Colonic mucosa (tissue), 4 donors: Measurements from ENCODE around the gene ARVCF. TPM values are rescaled to one million over a fixed set of nuclear protein-coding genes. Genes with fewer than 3 reads are reported as not detected.

Experiments used
- DNase-seq: peaks from one replicate; pipeline ENCODE4 v3.0.0-alpha.2; 2020
- H3K27ac ChIP-seq: fragments of 200-600 bp; one replicate; pipeline ENCODE4 v1.8.0; 2021
- H3K27me3 ChIP-seq: fragments of 200-600 bp; one replicate; pipeline ENCODE4 v1.8.0; 2021
- H3K36me3 ChIP-seq: fragments of 200-600 bp; one replicate; pipeline ENCODE4 v1.8.0; 2021
- H3K4me1 ChIP-seq: fragments of 200-600 bp; one replicate; pipeline ENCODE4 v1.8.0; 2021; ENCODE audit warnings: mild to moderate bottlenecking
- H3K4me3 ChIP-seq: fragments of 200-600 bp; one replicate; pipeline ENCODE4 v1.8.0; 2021
- H3K9ac ChIP-seq, 2 donors: one replicate each; pipeline ENCODE4 v1.7.0; 2013; ENCODE audit warnings: control low read depth in 2 of 2, low read depth in 2 of 2, low read length in 2 of 2
- H3K9me3 ChIP-seq: fragments of 200-600 bp; one replicate; pipeline ENCODE4 v1.8.0; 2021
- intact Hi-C: fragments of 100-400 bp; cut with DNase I; formaldehyde crosslinking; loops from one replicate; pipeline ENCODE4 v1.14.1; 2022
- total RNA-seq, 2 donors: library from RNA; stranded (reverse); fragmentation: NEBNext Ultra II Directional in 1 of 2; extraction: Animal tissue kit (Norgen Biotek cat#: 25700) in 1 of 2; gene quantifications; one replicate each; pipeline ENCODE4 v1.2.1, GENCODE V29; 2021
- TF ChIP-seq, protein P1 (sequence below): fragments of 200-600 bp; IDR thresholded peaks from one replicate; pipeline ENCODE4 v1.8.0; 2022; ENCODE audit warnings: antibody characterized with exemption, mild to moderate bottlenecking
- donor health status: healthy.
- donor health status: DM: no; HTN: no; CAD: no.
- donor health status: DM: no; HTN: no; CAD: no.

The ARVCF gene
- total RNA-seq, 2 donors from 2014 or later = 11.7 to 18.5 TPM

DNA sequence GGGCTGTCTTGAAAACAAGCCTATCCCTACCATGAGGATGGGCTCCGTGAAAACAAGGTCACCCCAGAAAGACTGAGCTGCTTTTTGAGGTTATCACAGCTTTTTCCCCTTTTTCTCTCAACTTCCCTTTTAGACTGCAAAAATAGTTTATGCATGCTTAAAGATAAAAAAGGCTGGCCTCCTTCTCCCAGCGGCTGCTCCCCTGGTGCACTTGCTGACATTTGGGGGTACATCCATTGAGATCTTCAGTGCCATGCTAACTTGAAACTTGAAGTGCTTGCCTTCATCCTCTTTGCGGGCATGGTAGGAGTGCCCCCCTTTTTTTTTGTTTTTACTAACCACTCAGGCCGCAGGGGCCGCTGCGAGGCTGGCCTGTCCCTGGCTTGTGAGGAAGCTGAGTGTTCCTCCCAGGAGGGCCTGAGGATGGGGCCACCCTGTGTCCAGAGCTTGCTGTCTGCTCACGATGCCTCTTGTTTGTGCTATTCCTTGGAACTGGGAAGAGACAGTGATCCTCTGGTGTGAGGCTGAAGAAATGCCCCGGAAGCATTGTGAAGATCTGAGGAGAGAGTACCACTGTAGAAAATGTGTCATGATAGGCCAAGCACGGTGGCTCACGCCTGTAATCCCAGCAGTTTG is 6.5 kb upstream of the ARVCF start:
- H3K4me1 ChIP-seq = peaks cover 5% of the 10 kb centered on the region
- no peaks in the 10 kb centered on the region for H3K9me3 ChIP-seq
- TF ChIP-seq, protein P1, sequence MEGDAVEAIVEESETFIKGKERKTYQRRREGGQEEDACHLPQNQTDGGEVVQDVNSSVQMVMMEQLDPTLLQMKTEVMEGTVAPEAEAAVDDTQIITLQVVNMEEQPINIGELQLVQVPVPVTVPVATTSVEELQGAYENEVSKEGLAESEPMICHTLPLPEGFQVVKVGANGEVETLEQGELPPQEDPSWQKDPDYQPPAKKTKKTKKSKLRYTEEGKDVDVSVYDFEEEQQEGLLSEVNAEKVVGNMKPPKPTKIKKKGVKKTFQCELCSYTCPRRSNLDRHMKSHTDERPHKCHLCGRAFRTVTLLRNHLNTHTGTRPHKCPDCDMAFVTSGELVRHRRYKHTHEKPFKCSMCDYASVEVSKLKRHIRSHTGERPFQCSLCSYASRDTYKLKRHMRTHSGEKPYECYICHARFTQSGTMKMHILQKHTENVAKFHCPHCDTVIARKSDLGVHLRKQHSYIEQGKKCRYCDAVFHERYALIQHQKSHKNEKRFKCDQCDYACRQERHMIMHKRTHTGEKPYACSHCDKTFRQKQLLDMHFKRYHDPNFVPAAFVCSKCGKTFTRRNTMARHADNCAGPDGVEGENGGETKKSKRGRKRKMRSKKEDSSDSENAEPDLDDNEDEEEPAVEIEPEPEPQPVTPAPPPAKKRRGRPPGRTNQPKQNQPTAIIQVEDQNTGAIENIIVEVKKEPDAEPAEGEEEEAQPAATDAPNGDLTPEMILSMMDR = no peak
- H3K36me3 ChIP-seq = no peaks in the 10 kb centered on the region
- intact Hi-C loops = no loop called here
- H3K9ac ChIP-seq = no peak overlapping the region
- H3K27me3 ChIP-seq = no peaks in the 10 kb centered on the region
- no peak overlapping the region for H3K4me3 ChIP-seq
- no peak overlapping the region for H3K27ac ChIP-seq
- DNase-seq = no peak

DNA sequence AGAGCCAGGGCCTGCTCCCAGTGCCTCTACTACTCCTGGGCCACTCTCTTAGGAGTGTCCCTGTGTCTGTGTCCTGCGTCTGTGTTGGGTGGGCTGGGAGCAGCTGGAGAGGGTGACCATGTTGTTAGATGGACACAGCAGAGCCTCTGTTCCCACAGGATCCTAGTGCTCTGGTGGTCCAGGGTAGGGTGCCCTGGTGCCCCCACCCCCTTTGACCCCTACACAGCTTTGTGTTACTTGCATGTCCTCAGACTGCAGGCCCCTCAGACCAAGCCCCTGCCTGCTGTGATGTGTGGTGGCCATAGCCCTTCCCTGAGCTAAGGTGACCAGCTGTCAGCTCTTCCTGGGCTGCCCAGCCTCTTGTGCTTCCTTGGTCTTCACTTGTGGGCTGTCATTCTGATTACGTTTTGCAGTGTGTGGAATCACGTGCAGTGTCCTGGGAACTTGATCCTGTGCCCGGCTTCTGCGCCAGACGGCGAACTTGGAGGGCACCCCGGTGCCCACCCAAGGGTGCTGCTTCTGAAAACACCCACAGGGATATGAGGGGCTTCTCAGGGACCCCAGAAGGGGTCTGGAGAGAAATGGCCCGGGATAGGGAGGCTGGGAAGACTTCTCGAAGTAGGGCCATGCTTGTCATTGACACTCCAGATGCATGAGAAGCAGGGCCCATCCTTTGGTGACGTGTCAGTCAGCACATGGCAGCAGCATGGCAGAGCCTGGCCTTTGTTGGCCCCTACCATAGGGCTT is 5.8 kb upstream of the ARVCF start:
- H3K4me3 ChIP-seq = no peak overlapping the region

DNA sequence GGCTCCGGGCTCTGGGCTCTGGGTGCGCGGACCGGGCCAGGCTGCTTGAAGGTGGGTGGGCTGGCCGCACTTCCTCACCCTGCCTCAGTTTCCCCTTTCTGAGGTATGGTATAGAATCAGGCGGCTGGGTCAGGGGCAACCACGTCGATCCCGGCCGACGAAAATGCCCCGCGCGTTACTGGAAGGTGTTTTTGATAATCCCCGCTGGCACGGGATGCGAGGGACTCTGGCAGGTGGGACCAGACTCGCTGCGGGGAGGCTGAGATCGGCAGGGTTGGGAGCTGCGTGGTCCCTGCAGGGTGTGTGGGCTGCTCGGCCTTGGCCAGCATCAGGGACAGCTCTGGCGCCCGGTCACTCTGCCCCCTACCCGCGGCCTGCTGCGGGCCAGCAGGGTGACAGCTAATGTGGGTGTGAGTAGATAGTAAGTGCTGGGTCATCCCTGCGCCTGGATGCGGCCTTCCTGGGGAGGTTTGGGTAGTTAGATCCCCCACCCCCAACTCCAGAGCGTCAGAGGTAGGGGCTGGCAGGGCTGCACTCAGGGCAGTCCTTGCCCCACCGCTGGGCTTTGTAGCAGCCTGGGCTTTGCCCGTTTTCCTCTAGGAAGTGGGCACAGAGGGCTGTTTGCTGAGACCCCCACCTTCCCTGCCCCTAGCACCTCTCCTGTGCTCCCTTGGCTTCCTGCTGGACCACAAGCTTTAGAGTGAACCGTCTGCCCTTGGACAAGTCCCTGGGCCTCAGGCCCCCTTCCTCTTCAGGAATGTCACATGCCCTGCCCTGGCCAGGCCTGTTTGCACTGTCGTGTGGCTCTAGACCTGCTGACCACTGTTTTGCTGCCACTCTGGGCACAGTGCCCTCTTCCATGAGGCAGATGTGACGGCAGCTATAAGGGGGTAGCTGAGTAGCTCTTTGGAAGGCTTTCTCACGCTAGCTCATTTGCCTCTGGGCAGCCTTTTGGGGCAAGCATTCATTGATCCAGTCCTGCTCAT is 4.9 kb upstream of the ARVCF start:
- Histone ChIP-seq H3K27ac (peak overlapping the region; percentile 50), H3K4me3 (peak overlapping the region; percentile 99), H3K4me1 (peaks cover 5% of the 10 kb centered on the region), H3K36me3 (no peaks in the 10 kb centered on the region), H3K9me3 (no peaks in the 10 kb centered on the region), H3K27me3 (no peaks in the 10 kb centered on the region), H3K9ac (peak overlapping the region; percentile 95 to 97)
- TF ChIP-seq, protein P1 = no peak
- intact Hi-C loops = no loop called here
- DNase-seq = peak; percentile 47

More for the DNA sequence above, 5.8 kb upstream of the ARVCF start:
- intact Hi-C loops = no loop called here
- TF ChIP-seq, protein P1 = no peak
- peaks cover 5% of the 10 kb centered on the region for H3K4me1 ChIP-seq
- H3K36me3 ChIP-seq = no peaks in the 10 kb centered on the region
- no peaks in the 10 kb centered on the region for H3K27me3 ChIP-seq
- no peak overlapping the region for H3K27ac ChIP-seq
- DNase-seq = no peak
- H3K9ac ChIP-seq = peak overlapping the region; percentile 95 to 97
- H3K9me3 ChIP-seq = no peaks in the 10 kb centered on the region

DNA sequence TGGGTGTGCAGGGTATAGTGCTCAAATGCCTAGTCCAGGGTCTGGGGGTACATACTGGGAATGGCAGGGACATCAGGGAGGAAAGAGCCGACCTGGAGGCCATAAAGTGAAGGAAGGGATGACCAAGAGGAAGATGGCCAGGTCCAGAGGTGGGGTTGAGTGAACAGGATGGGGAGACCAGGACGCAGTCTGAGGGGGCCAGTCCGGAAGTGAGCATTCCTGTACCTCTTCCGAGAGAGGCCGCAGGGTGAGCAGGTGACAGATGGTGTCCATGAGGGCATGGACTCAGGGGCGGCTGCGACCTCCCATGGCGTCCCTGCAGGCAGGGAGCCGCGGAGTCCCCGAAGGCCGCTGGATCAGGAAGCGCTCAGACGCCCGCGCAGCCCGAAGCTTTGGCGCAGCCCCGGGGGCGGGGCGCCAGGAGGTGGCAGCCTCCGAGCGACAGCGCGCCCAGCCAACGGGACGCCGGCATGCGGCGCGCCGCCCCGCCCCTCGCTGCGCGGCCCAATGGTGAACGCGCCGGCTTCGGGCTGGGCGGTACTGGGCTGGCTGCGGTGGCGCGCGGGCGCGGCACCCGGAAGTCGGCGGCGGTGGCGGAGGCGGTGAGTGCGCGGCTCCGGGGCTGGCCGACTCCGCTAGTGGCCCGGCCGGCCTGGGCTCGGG is 4.0 kb upstream of the ARVCF start, which contains the start of gene TANGO2:
Gene TANGO2, plus strand, starts transcription at position 578 of the 663 bp plus-strand sequence. CDS start 15,689 bp downstream, outside the sequence.
- peak; percentile 92 for DNase-seq
- H3K27ac ChIP-seq = peak within 1 kb of the TSS; percentile 57
- no peaks in the 10 kb centered on the region for H3K9me3 ChIP-seq
- H3K9ac ChIP-seq = peak within 1 kb of the TSS; percentile 95 to 97
- intact Hi-C loops = no loop called here
- TF ChIP-seq, protein P1 = no peak
- no peaks in the 10 kb centered on the region for H3K27me3 ChIP-seq
- H3K4me3 ChIP-seq = peak within 1 kb of the TSS; percentile 99
- no peaks in the 10 kb centered on the region for H3K36me3 ChIP-seq
- peaks cover 5% of the 10 kb centered on the region for H3K4me1 ChIP-seq
